ENCODE results near the gene ARHGAP26.
A peak's percentile ranks its signal among the peaks of the same experiment; 100 is the strongest.

The ARHGAP26 gene

GRCh38 chr5:143001764-143002351 lies 231.7 kb downstream of the ARHGAP26 start:
- DNase-seq: no peak

- DNase-seq: no peak
Measured at GRCh38 chr5:143002459-143003327, 232.5 kb downstream of the ARHGAP26 start.

- no peak for DNase-seq
Measured at GRCh38 chr5:143003328-143003636, 233.1 kb downstream of the ARHGAP26 start.

GRCh38 chr5:143004361-143005145 lies 234.4 kb downstream of the ARHGAP26 start:
- no peak for DNase-seq

GRCh38 chr5:143006501-143006900 lies 236.3 kb downstream of the ARHGAP26 start:
- no peak for DNase-seq

GRCh38 chr5:143008032-143008431 lies 237.9 kb downstream of the ARHGAP26 start:
- DNase-seq: no peak

- peak; percentile 56 for DNase-seq
Measured at GRCh38 chr5:143008809-143009521, 238.8 kb downstream of the ARHGAP26 start.

- no peak for DNase-seq
Measured at GRCh38 chr5:143010351-143010750, 240.2 kb downstream of the ARHGAP26 start.

- DNase-seq: no peak
Measured at GRCh38 chr5:143011585-143011984, 241.4 kb downstream of the ARHGAP26 start.

GRCh38 chr5:143013176-143013891 lies 243.2 kb downstream of the ARHGAP26 start:
- DNase-seq: no peak

GRCh38 chr5:143014017-143014651 lies 244.0 kb downstream of the ARHGAP26 start:
- no peak for DNase-seq

- no peak for DNase-seq
Measured at GRCh38 chr5:143016777-143017516, 246.8 kb downstream of the ARHGAP26 start.

GRCh38 chr5:143017541-143017940 lies 247.4 kb downstream of the ARHGAP26 start:
- DNase-seq: no peak

- no peak for DNase-seq
Measured at GRCh38 chr5:143017992-143018391, 247.8 kb downstream of the ARHGAP26 start.

- DNase-seq: no peak
Measured at GRCh38 chr5:143019157-143019556, 249.0 kb downstream of the ARHGAP26 start.

GRCh38 chr5:143019614-143020515 lies 249.7 kb downstream of the ARHGAP26 start:
- DNase-seq: no peak

- DNase-seq: no peak
Measured at GRCh38 chr5:143021595-143021994, 251.4 kb downstream of the ARHGAP26 start.

- no peak for DNase-seq
Measured at GRCh38 chr5:143023411-143024096, 253.4 kb downstream of the ARHGAP26 start.

- DNase-seq: no peak
Measured at GRCh38 chr5:143024228-143024920, 254.2 kb downstream of the ARHGAP26 start.

Measured in activated CD4-positive, alpha-beta T cell treated with anti-CD3 and anti-CD28 coated beads for 1 hour (primary cell).